GM12878 (cell line): ENCODE data around the gene LRRN4. TPM values are rescaled to one million over a fixed set of nuclear protein-coding genes. Genes with fewer than 3 reads are reported as not detected.

Experiments
- ATAC-seq: fragments of 200-7000 bp; cut with Tn5 transposase; 3 replicates; pipeline ENCODE4 v1.9.1; 2020; ENCODE audit warnings: mild to moderate bottlenecking, moderate library complexity
- BruUV-seq: library from RNA; stranded (reverse); fragments of 400-500 nt; replicated peaks from 2 replicates; lab custom pipeline; 2021; lab: Mats Ljungman, UMichigan
- CTCF ChIA-PET: fragments of 300-600 bp; sonication (Branson Sonifier 250); formaldehyde crosslinking; extraction: SDS; loops from one replicate; lab custom pipeline; 2021; ENCODE audit warnings: inconsistent platforms; lab: Yijun Ruan, JAX
- POLR2A ChIA-PET: fragments of 350-600 bp; formaldehyde crosslinking; extraction: SDS; loops from one replicate; lab custom pipeline; 2021; ENCODE audit warnings: inconsistent platforms; lab: Charles Lee
- RAD21 ChIA-PET: fragments of 300-600 bp; sonication (Branson Sonifier 250); formaldehyde crosslinking; loops from one replicate; lab custom pipeline; 2023; ENCODE audit warnings: antibody characterized with exemption; ENCODE audit not compliant: unreplicated experiment; lab: Charles Lee
- SMC1A ChIA-PET: fragments of 300-600 bp; sonication (Branson Sonifier 250); formaldehyde crosslinking; loops from one replicate; lab custom pipeline; 2023; ENCODE audit not compliant: unreplicated experiment, uncharacterized antibody; lab: Charles Lee
- DNase-seq: peaks from one replicate; pipeline ENCODE4 v3.0.0-alpha.2; 2011; ENCODE audit warnings: low read depth, low spot score
- FAIRE-seq: peaks from 3 replicates; lab custom pipeline; 2011; peaks lifted over from hg19 to GRCh38; lab: Jason Lieb, UNC
- H2AFZ ChIP-seq: 2 replicates; pipeline ENCODE4 v1.6.0; 2011; ENCODE audit warnings: low read depth, low read length, control low read depth; ENCODE audit not compliant: control insufficient read depth
- H3K27ac ChIP-seq: 2 replicates; pipeline ENCODE4 v1.5.1; 2011; ENCODE audit warnings: control low read depth; ENCODE audit not compliant: control insufficient read depth, insufficient read depth
- H3K27me3 ChIP-seq, 2 experiments: replicated peaks in 1 of 2; 2 replicates each; pipeline versions ENCODE4 v1.6.0 to v1.6.1; 2011; ENCODE audit warnings: low read length in 1 of 2; ENCODE audit not compliant: control insufficient read depth in 2 of 2, insufficient read depth in 2 of 2
- H3K36me3 ChIP-seq, 2 experiments: 2 replicates each; pipeline ENCODE4 v1.5.1; 2011; ENCODE audit warnings: low read length in 1 of 2; ENCODE audit not compliant: control insufficient read depth in 2 of 2, insufficient read depth in 2 of 2
- H3K4me1 ChIP-seq: 2 replicates; pipeline ENCODE4 v1.6.1; 2011; ENCODE audit warnings: mild to moderate bottlenecking, low read length, moderate library complexity, mixed read lengths; ENCODE audit not compliant: control insufficient read depth, insufficient read depth
- H3K4me2 ChIP-seq: 2 replicates; pipeline ENCODE4 v1.6.0; 2011; ENCODE audit warnings: control low read depth; ENCODE audit not compliant: control insufficient read depth, insufficient read depth
- H3K4me3 ChIP-seq: fragments of 200-600 bp; sonication (generic); 2 replicates; pipeline ENCODE4 v1.5.1; 2016
- H3K79me2 ChIP-seq: 2 replicates; pipeline ENCODE4 v1.6.0; 2011; ENCODE audit warnings: low read length; ENCODE audit not compliant: control insufficient read depth, insufficient read depth
- H3K9ac ChIP-seq: 2 replicates; pipeline ENCODE4 v1.8.0; 2011; ENCODE audit warnings: low read length, control low read depth, mixed read lengths; ENCODE audit not compliant: control insufficient read depth, insufficient read depth
- H3K9me3 ChIP-seq: replicated peaks from 3 replicates; pipeline ENCODE4 v1.5.1; 2011; ENCODE audit warnings: mild to moderate bottlenecking, low read length; ENCODE audit not compliant: control insufficient read depth, insufficient read depth
- H4K20me1 ChIP-seq: 2 replicates; pipeline ENCODE4 v1.6.0; 2011; ENCODE audit not compliant: control insufficient read depth, insufficient read depth
- BCL3 ChIP-seq: IDR thresholded peaks from 2 replicates; pipeline ENCODE4 v1.6.1; 2011; ENCODE audit warnings: borderline replicate concordance, low read depth, mild to moderate bottlenecking, moderate library complexity, low read length; ENCODE audit not compliant: insufficient read depth, poor library complexity, severe bottlenecking
- FOXM1 ChIP-seq: IDR thresholded peaks from 2 replicates; pipeline ENCODE4 v1.6.1; 2012; ENCODE audit warnings: low read depth, mild to moderate bottlenecking, inconsistent platforms, low read length, moderate library complexity
- HCFC1 ChIP-seq: fragments of 150-350 bp; IDR thresholded peaks from 2 replicates; pipeline ENCODE4 v1.6.1; 2014; ENCODE audit warnings: low read length
- KLF5 ChIP-seq: fragments of 450-650 bp; IDR thresholded peaks from 2 replicates; pipeline ENCODE4 v1.6.1; 2014; ENCODE audit warnings: mild to moderate bottlenecking; ENCODE audit not compliant: partially characterized antibody
- MEF2B ChIP-seq: fragments of 450-650 bp; IDR thresholded peaks from 2 replicates; pipeline ENCODE4 v1.6.1; 2018; ENCODE audit warnings: mild to moderate bottlenecking, moderate library complexity; ENCODE audit not compliant: partially characterized antibody, poor library complexity, severe bottlenecking
- NR2C1 ChIP-seq: fragments of 450-650 bp; IDR thresholded peaks from 2 replicates; pipeline ENCODE4 v1.6.1; 2017; ENCODE audit warnings: antibody characterized with exemption, mild to moderate bottlenecking, moderate library complexity
- RUNX3 ChIP-seq: IDR thresholded peaks from 2 replicates; pipeline ENCODE4 v1.6.1; 2012; ENCODE audit warnings: low read length, inconsistent platforms
- SIX5 ChIP-seq: IDR thresholded peaks from 2 replicates; pipeline ENCODE4 v1.6.1; 2011; ENCODE audit warnings: mild to moderate bottlenecking, low read depth, low read length, moderate library complexity; ENCODE audit not compliant: severe bottlenecking
- YBX1 ChIP-seq: fragments of 450-650 bp; IDR thresholded peaks from 2 replicates; pipeline ENCODE4 v1.6.1; 2016; ENCODE audit warnings: antibody characterized with exemption
- ZNF274 ChIP-seq: IDR thresholded peaks from one replicate; pipeline ENCODE4 v1.8.0; 2011; ENCODE audit not compliant: insufficient read length, insufficient read depth
- ZNF384 ChIP-seq: IDR thresholded peaks from 2 replicates; pipeline ENCODE4 v1.6.1; 2012; ENCODE audit warnings: low read depth, mild to moderate bottlenecking, low read length, improper control_type of control experiment, borderline replicate concordance
- ZNF622 ChIP-seq: fragments of 450-650 bp; IDR thresholded peaks from 2 replicates; pipeline ENCODE4 v1.6.1; 2017; ENCODE audit warnings: mild to moderate bottlenecking, inconsistent platforms
- WGBS: methylation state at CpG from one replicate; pipeline ENCODE4 v1.1.6; 2016; ENCODE audit warnings: low lambda C conversion rate; ENCODE audit not compliant: insufficient replicate concordance, insufficient coverage; ENCODE audit errors: missing lambda C conversion rate; 5-methylcytosine and 5-hydroxymethylcytosine counted together
- in situ Hi-C: fragments of 300-500 bp; cut with MboI; formaldehyde crosslinking; loops from 9 replicates; pipeline ENCODE4 v1.14.3; 2018; ENCODE audit warnings: mixed read lengths
- intact Hi-C: fragments of 100-400 bp; cut with micrococcal nuclease; formaldehyde crosslinking; loops from one replicate; pipeline ENCODE4 v1.14.2; 2022; ENCODE audit not compliant: unreplicated experiment
- polyA plus RNA-seq, 11 experiments: library from polyadenylated mRNA; depleted of rRNA in 4 of 11; unstranded in 6 of 11; stranded (reverse) in 5 of 11; fragments of >200 nt; fragmentation: Nextera tagmentation in 4 of 11; fragmentation: Illumina TruSeq in 1 of 11; extraction: Ambion mirVana in 4 of 11; extraction: Trizol in 1 of 11; gene quantifications; 1 replicate in 1 of 11; 2 replicates in 10 of 11; pipeline versions ENCODE4 v1.2.1 to v1.2.3, GENCODE V29; 2011 to 2016; ENCODE audit warnings: inconsistent platforms in 2 of 11, missing spikeins in 2 of 11, low read depth in 1 of 11
- total RNA-seq, 4 experiments: library from RNA; depleted of rRNA in 3 of 4; stranded (reverse); fragments of >200 nt in 3 of 4; fragmentation: Illumina TruSeq in 1 of 4; extraction: Trizol in 1 of 4; gene quantifications; 2 replicates each; pipeline versions ENCODE4 v1.2.1 to v1.2.3, GENCODE V29; 2013 to 2021

The LRRN4 gene
- total and polyA plus RNA-seq, 10 of the 15 experiments (the other 5 are each of a cell fraction or from before 2014, with no cell fraction given): 0.11 TPM; not detected in 9

- RAD21 ChIA-PET: interaction anchor here (0.9 to 1.5 kb wide), 3 partner anchors 294 to 550 kb away, joined by 4 to 6 read pairs (median 4); no protein-coding TSS in a partner anchor
- H3K4me1 ChIP-seq: no peaks in the 10 kb centered on the region
- H3K9me3 ChIP-seq: no peaks in the 10 kb centered on the region
- H3K4me2 ChIP-seq: no peak overlapping the region
- CTCF ChIA-PET: interaction anchor here (0.6 to 2.0 kb wide), 6 partner anchors 41 to 551 kb away, joined by 3 to 16 read pairs (median 4); no protein-coding TSS in a partner anchor
- FAIRE-seq (no peak), DNase-seq (no peak), ATAC-seq (no peak)
- no peaks in the 10 kb centered on the region for H4K20me1 ChIP-seq
- 50% methylated on average over 2 of the region's 2 CpGs for WGBS
- TF ChIP-seq RUNX3 (no peak), NR2C1 (no peak), MEF2B (no peak), YBX1 (no peak), HCFC1 (no peak), ZNF622 (no peak), FOXM1 (no peak), KLF5 (no peak), BCL3 (no peak), ZNF384 (no peak), SIX5 (no peak), ZNF274 (no peak)
- no peaks in the 10 kb centered on the region for H3K36me3 ChIP-seq
- POLR2A ChIA-PET: interaction anchor here (0.5 kb wide), 1 partner anchor 30 kb away, joined by 3 read pairs; no protein-coding TSS in a partner anchor
- BruUV-seq: no TSS peak
- H3K9ac ChIP-seq: no peak overlapping the region
- intact Hi-C loops (loop anchor here (10.0 kb wide), 1 partner anchor 294 kb away; no protein-coding TSS in a partner anchor), in situ Hi-C loops (loop anchor here (5.0 kb wide), 1 partner anchor 552 kb away; no protein-coding TSS in a partner anchor)
- no peak overlapping the region for H3K4me3 ChIP-seq
- SMC1A ChIA-PET: interaction anchor here (0.9 to 1.2 kb wide), 2 partner anchors 84 to 549 kb away, joined by 3 to 4 read pairs; no protein-coding TSS in a partner anchor
- H3K27me3 ChIP-seq: no peaks in the 10 kb centered on the region; a peak in 1 of 4 replicates
- no peaks in the 10 kb centered on the region for H3K79me2 ChIP-seq
- no peak overlapping the region for H3K27ac ChIP-seq
- H2AFZ ChIP-seq: no peak overlapping the region
Measured at GRCh38 chr20:6079016-6079415, 25.2 kb upstream of the LRRN4 start.
